Measurements from ENCODE around the gene DAB2.

Gene DAB2

DNA sequence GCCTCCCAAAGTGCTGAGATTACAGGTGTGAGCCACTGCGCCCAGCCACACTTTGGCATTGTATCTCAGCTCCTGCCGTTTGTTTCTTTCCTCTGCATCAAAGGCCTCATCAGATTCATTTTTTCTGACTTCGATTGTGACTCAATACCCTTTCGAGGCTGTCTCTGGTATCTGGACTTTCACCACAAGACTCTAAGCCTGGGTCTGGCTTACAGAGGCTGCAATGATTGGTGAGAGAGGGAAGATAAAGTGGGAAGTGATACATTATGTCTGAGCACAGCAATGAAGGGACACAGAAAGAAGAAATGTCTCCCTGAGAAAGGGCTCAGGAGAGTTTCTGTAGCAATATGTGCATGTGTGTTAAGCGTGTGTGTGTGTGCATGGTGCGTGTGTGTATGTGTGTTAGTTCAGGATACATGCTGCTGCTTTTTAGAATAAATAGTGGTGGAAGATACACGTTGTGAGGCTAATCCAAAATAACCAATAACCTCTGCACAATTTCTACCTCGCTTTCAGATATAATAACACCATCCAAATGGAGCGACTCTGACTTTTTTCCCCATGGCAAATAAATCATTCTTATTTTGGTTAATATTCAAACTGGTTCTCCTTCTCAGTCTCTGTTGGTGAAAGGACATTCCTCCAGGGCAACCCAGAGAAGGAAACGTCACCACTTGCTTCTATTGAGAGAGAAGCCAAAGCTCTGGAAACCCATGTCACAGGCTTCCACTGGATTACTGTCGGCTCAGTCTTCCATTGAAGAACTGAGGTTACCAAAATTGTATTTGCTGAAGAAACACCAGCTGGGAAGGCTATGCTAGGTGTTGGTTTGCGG, 8.1 kb upstream of the DAB2 start:
- no peaks in the 10 kb centered on the region for H3K4me1 ChIP-seq (ENCODE audit: control insufficient read depth, insufficient read depth, low read length)
- H3K27me3 ChIP-seq (ENCODE audit: control insufficient read depth, insufficient read depth, low read length) = no peaks in the 10 kb centered on the region
- no peak overlapping the region for H3K9ac ChIP-seq (ENCODE audit: low read length)
- H3K36me3 ChIP-seq (ENCODE audit: control insufficient read depth, insufficient read depth, low read length) = no peaks in the 10 kb centered on the region
- H3K4me3 ChIP-seq (ENCODE audit: low read depth, low read length) = no peak overlapping the region
- H3K27ac ChIP-seq (ENCODE audit: low read depth, low read length) = no peak overlapping the region
- H3K9me3 ChIP-seq (ENCODE audit: control insufficient read depth, insufficient read depth, low read depth, low read length) = no peaks in the 10 kb centered on the region

GRCh38 chr5:39430461-39430860, 5.7 kb upstream of the DAB2 start:
- Histone ChIP-seq H3K27me3 (ENCODE audit: control insufficient read depth, insufficient read depth, low read length) (peaks cover 7% of the 10 kb centered on the region; the same call in 1 of the 2 replicates), H3K9ac (ENCODE audit: low read length) (no peak overlapping the region), H3K4me1 (ENCODE audit: control insufficient read depth, insufficient read depth, low read length) (peaks cover 8% of the 10 kb centered on the region), H3K36me3 (ENCODE audit: control insufficient read depth, insufficient read depth, low read length) (no peaks in the 10 kb centered on the region), H3K27ac (ENCODE audit: low read depth, low read length) (no peak overlapping the region), H3K4me3 (ENCODE audit: low read depth, low read length) (no peak overlapping the region), H3K9me3 (ENCODE audit: control insufficient read depth, insufficient read depth, low read depth, low read length) (no peaks in the 10 kb centered on the region)

GRCh38 chr5:39428640-39429039, 3.9 kb upstream of the DAB2 start:
- Histone ChIP-seq H3K9ac (ENCODE audit: low read length) (no peak overlapping the region), H3K9me3 (ENCODE audit: control insufficient read depth, insufficient read depth, low read depth, low read length) (no peaks in the 10 kb centered on the region), H3K27me3 (ENCODE audit: control insufficient read depth, insufficient read depth, low read length) (peaks cover 7% of the 10 kb centered on the region; the same call in 1 of the 2 replicates), H3K36me3 (ENCODE audit: control insufficient read depth, insufficient read depth, low read length) (no peaks in the 10 kb centered on the region), H3K27ac (ENCODE audit: low read depth, low read length) (no peak overlapping the region), H3K4me3 (ENCODE audit: low read depth, low read length) (no peak overlapping the region), H3K4me1 (ENCODE audit: control insufficient read depth, insufficient read depth, low read length) (peaks cover 13% of the 10 kb centered on the region)

DNA sequence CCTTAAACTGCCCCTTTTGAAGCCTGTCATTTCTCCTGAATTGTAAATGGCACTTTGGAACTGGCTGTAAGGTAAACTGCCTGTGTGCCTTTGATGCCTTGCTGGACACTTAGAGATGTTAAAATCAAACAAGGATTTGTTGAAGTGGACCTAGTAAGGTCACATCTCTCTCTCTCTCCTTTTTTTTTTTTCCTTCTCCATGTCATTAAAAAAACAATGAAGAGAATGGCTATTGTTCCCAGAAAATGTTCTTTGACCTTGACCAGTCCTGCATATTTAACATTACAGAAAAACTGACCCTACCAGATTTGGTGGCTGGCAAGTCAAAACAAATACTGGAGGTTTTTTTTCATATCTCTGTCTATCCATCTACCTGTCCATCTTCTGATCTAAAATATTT, 2.9 kb upstream of the DAB2 start:
- Histone ChIP-seq H3K27me3 (ENCODE audit: control insufficient read depth, insufficient read depth, low read length) (peaks cover 7% of the 10 kb centered on the region; the same call in 1 of the 2 replicates), H3K4me3 (ENCODE audit: low read depth, low read length) (no peak overlapping the region), H3K27ac (ENCODE audit: low read depth, low read length) (no peak overlapping the region), H3K4me1 (ENCODE audit: control insufficient read depth, insufficient read depth, low read length) (peaks cover 21% of the 10 kb centered on the region), H3K9ac (ENCODE audit: low read length) (no peak overlapping the region), H3K36me3 (ENCODE audit: control insufficient read depth, insufficient read depth, low read length) (no peaks in the 10 kb centered on the region), H3K9me3 (ENCODE audit: control insufficient read depth, insufficient read depth, low read depth, low read length) (no peaks in the 10 kb centered on the region)

- no peak overlapping the region for H3K4me3 ChIP-seq (ENCODE audit: low read depth, low read length)
- peaks cover 7% of the 10 kb centered on the region; the same call in 1 of the 2 replicates for H3K27me3 ChIP-seq (ENCODE audit: control insufficient read depth, insufficient read depth, low read length)
- no peak overlapping the region for H3K9ac ChIP-seq (ENCODE audit: low read length)
- H3K27ac ChIP-seq (ENCODE audit: low read depth, low read length) = no peak overlapping the region
- no peaks in the 10 kb centered on the region for H3K36me3 ChIP-seq (ENCODE audit: control insufficient read depth, insufficient read depth, low read length)
- peaks cover 25% of the 10 kb centered on the region for H3K4me1 ChIP-seq (ENCODE audit: control insufficient read depth, insufficient read depth, low read length)
- no peaks in the 10 kb centered on the region for H3K9me3 ChIP-seq (ENCODE audit: control insufficient read depth, insufficient read depth, low read depth, low read length)
These were observed 2.4 kb upstream of the DAB2 start for GRCh38 chr5:39427229-39427628.

- peaks cover 7% of the 10 kb centered on the region; the same call in 1 of the 2 replicates for H3K27me3 ChIP-seq (ENCODE audit: control insufficient read depth, insufficient read depth, low read length)
- H3K27ac ChIP-seq (ENCODE audit: low read depth, low read length) = no peak overlapping the region
- H3K9me3 ChIP-seq (ENCODE audit: control insufficient read depth, insufficient read depth, low read depth, low read length) = no peaks in the 10 kb centered on the region
- no peak overlapping the region for H3K9ac ChIP-seq (ENCODE audit: low read length)
- H3K4me3 ChIP-seq (ENCODE audit: low read depth, low read length) = no peak overlapping the region
- H3K36me3 ChIP-seq (ENCODE audit: control insufficient read depth, insufficient read depth, low read length) = no peaks in the 10 kb centered on the region
- peaks cover 25% of the 10 kb centered on the region for H3K4me1 ChIP-seq (ENCODE audit: control insufficient read depth, insufficient read depth, low read length)
These were observed 1.9 kb upstream of the DAB2 start for GRCh38 chr5:39426746-39427105.

DNA sequence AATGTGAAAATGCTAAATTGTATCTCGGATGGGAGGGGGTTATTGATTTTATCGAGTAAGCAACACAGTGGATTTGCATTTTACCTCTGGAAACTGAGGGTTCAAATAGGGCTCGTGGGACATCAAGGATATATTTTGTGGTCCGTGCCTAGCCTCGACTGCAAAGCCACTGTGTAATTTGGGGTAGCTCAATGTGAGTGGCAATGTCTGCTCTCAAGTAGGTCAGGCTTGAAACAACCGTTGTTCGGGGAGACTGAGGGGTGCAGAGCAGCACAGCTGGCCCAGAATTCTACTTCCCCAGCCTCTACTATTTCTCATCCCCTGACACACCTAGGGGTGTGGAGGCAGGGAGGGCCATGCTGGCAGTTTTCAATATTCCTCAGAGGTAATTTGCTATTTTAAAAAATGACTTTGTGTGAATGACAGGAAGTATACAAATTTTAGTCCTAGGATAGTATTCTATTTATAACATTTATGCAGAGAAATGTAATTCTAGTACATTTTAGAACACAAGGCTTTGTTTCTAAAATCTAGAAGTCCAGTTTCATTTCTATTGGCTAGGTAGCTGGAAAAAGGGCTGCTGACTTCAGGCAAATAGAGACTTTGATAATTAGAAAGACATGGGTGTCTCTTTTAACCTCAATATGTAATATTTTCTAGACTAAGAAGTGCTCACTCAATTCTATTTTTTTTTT, 1.4 kb upstream of the DAB2 start:
- Histone ChIP-seq H3K36me3 (ENCODE audit: control insufficient read depth, insufficient read depth, low read length) (no peaks in the 10 kb centered on the region), H3K4me3 (ENCODE audit: low read depth, low read length) (no peak overlapping the region), H3K27ac (ENCODE audit: low read depth, low read length) (no peak overlapping the region), H3K27me3 (ENCODE audit: control insufficient read depth, insufficient read depth, low read length) (peaks cover 7% of the 10 kb centered on the region; the same call in 1 of the 2 replicates), H3K9me3 (ENCODE audit: control insufficient read depth, insufficient read depth, low read depth, low read length) (no peaks in the 10 kb centered on the region), H3K4me1 (ENCODE audit: control insufficient read depth, insufficient read depth, low read length) (peaks cover 28% of the 10 kb centered on the region), H3K9ac (ENCODE audit: low read length) (no peak overlapping the region)

- peaks cover 7% of the 10 kb centered on the region; the same call in 1 of the 2 replicates for H3K27me3 ChIP-seq (ENCODE audit: control insufficient read depth, insufficient read depth, low read length)
- no peak overlapping the region for H3K27ac ChIP-seq (ENCODE audit: low read depth, low read length)
- H3K4me3 ChIP-seq (ENCODE audit: low read depth, low read length) = peak overlapping the region; percentile 66; the same call in 1 of the 2 replicates
- H3K9ac ChIP-seq (ENCODE audit: low read length) = peak overlapping the region; percentile 5
- no peaks in the 10 kb centered on the region for H3K9me3 ChIP-seq (ENCODE audit: control insufficient read depth, insufficient read depth, low read depth, low read length)
- peaks cover 31% of the 10 kb centered on the region for H3K4me1 ChIP-seq (ENCODE audit: control insufficient read depth, insufficient read depth, low read length)
- no peaks in the 10 kb centered on the region for H3K36me3 ChIP-seq (ENCODE audit: control insufficient read depth, insufficient read depth, low read length)
These were observed 1.4 kb downstream of the DAB2 start for GRCh38 chr5:39423331-39423751.

- H3K9ac ChIP-seq (ENCODE audit: low read length) = no peak overlapping the region
- peaks cover 7% of the 10 kb centered on the region; the same call in 1 of the 2 replicates for H3K27me3 ChIP-seq (ENCODE audit: control insufficient read depth, insufficient read depth, low read length)
- peaks cover 31% of the 10 kb centered on the region for H3K4me1 ChIP-seq (ENCODE audit: control insufficient read depth, insufficient read depth, low read length)
- H3K9me3 ChIP-seq (ENCODE audit: control insufficient read depth, insufficient read depth, low read depth, low read length) = no peaks in the 10 kb centered on the region
- H3K27ac ChIP-seq (ENCODE audit: low read depth, low read length) = no peak overlapping the region
- no peaks in the 10 kb centered on the region for H3K36me3 ChIP-seq (ENCODE audit: control insufficient read depth, insufficient read depth, low read length)
- no peak overlapping the region for H3K4me3 ChIP-seq (ENCODE audit: low read depth, low read length)
These were observed 2.0 kb downstream of the DAB2 start for GRCh38 chr5:39422728-39423285.

DNA sequence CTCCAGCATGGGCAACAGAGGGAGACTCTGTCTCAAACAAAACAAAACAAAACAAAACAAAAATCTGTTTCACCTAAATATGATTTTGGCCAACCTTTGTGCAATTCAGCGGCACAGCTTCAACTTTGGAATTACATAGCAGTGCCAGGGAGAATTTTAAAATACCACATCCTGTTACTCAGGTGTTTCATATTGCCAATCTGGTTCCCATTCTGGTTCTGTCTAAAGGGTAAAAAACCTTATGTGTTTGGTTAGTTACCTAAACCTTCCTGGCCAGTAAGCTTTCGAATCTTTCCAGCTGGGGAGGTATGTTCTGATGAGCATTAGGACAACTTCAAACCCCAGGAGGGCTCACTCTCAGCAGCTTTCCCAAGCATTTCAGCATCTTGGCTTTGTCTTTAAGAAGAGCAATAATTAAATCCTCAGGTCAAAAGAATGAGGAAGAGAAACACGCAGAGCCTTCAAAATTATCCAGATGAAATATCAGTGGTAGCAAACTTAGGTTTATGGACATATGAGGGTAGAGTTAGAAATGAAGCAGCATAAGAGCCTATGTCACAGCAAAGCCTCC, 2.7 kb downstream of the DAB2 start:
- Histone ChIP-seq H3K4me1 (ENCODE audit: control insufficient read depth, insufficient read depth, low read length) (peaks cover 28% of the 10 kb centered on the region), H3K4me3 (ENCODE audit: low read depth, low read length) (no peak overlapping the region), H3K27me3 (ENCODE audit: control insufficient read depth, insufficient read depth, low read length) (peaks cover 7% of the 10 kb centered on the region; the same call in 1 of the 2 replicates), H3K36me3 (ENCODE audit: control insufficient read depth, insufficient read depth, low read length) (no peaks in the 10 kb centered on the region), H3K9me3 (ENCODE audit: control insufficient read depth, insufficient read depth, low read depth, low read length) (no peaks in the 10 kb centered on the region), H3K9ac (ENCODE audit: low read length) (no peak overlapping the region), H3K27ac (ENCODE audit: low read depth, low read length) (no peak overlapping the region)

Measured in HUES6 (cell line).